Thyroid gland (tissue), 4 donors: Measurements from ENCODE around the gene NUP98. TPM values are rescaled to one million over a fixed set of nuclear protein-coding genes. Genes with fewer than 3 reads are reported as not detected.

Experiments used
- DNase-seq, 2 donors: peaks; one replicate each; pipeline ENCODE4 v3.0.0-alpha.2; 2019
- H3K27ac ChIP-seq, 3 donors: fragments of 200-600 bp; sonication (generic); 1 replicate in 2 of 3; 2 replicates in 1 of 3; pipeline ENCODE4 v1.5.1; 2016 to 2019; ENCODE audit warnings: mild to moderate bottlenecking in 1 of 3, moderate library complexity in 1 of 3
- H3K27me3 ChIP-seq: fragments of 200-600 bp; sonication (generic); one replicate; pipeline ENCODE4 v1.5.1; 2019
- H3K36me3 ChIP-seq, 2 donors: fragments of 200-600 bp; sonication (generic); one replicate each; pipeline ENCODE4 v1.5.1; 2016 to 2019
- H3K4me1 ChIP-seq, 2 donors: fragments of 200-600 bp; sonication (generic); one replicate each; pipeline ENCODE4 v1.5.1; 2017 to 2019
- H3K4me3 ChIP-seq, 3 donors: fragments of 200-600 bp; sonication (generic); replicated peaks in 1 of 3; 1 replicate in 2 of 3; 2 replicates in 1 of 3; pipeline ENCODE4 v1.5.1; 2016; ENCODE audit warnings: mild to moderate bottlenecking in 1 of 3
- H3K9me3 ChIP-seq: fragments of 200-600 bp; sonication (generic); one replicate; pipeline ENCODE4 v1.5.1; 2017
- CTCF ChIP-seq, 6 experiments: fragments of 200-600 bp in 3 of 6; fragments of 450-650 bp in 3 of 6; sonication (generic) in 3 of 6; IDR thresholded peaks; one replicate each; pipeline ENCODE4 v1.5.1; 2016 to 2019; ENCODE audit warnings: antibody characterized with exemption in 6 of 6, mild to moderate bottlenecking in 2 of 6, inconsistent platforms in 1 of 6, moderate library complexity in 1 of 6
- POLR2A ChIP-seq, 2 donors: fragments of 450-650 bp; IDR thresholded peaks; one replicate each; pipeline ENCODE4 v1.6.1; 2017; ENCODE audit warnings: antibody characterized with exemption in 2 of 2, mild to moderate bottlenecking in 2 of 2, moderate library complexity in 1 of 2
- WGBS, 2 donors: methylation state at CpG; one replicate each; pipeline ENCODE4 v1.1.5; 2017; 5-methylcytosine and 5-hydroxymethylcytosine counted together
- intact Hi-C: fragments of 100-400 bp; cut with DNase I; formaldehyde crosslinking; loops from one replicate; pipeline ENCODE4 v1.15.1; 2023
- total RNA-seq, 4 donors: library from RNA; depleted of rRNA; stranded (reverse); fragments of >200 nt; gene quantifications; one replicate each; pipeline ENCODE4 v1.2.3, GENCODE V29; 2016

Gene NUP98
- total RNA-seq, 4 donors from 2014 or later: 117 to 188 (median 160) TPM

GRCh38 chr11:3827434-3828186, 30.3 kb upstream of the NUP98 start:
- H3K4me1 ChIP-seq: peaks cover 0 to 3% of the 10 kb centered on the region in 2 donors
- intact Hi-C loops: no loop called here
- no peak overlapping the region for H3K4me3 ChIP-seq
- H3K9me3 ChIP-seq: no peaks in the 10 kb centered on the region
- 95% methylated on average over 28 of the region's 35 CpGs for WGBS, 2 donors
- no peak overlapping the region for H3K27ac ChIP-seq
- TF ChIP-seq CTCF (IDR thresholded peaks at IDR 0.05) (no peak), POLR2A (IDR thresholded peaks at IDR 0.05) (no peak)
- peaks cover 12 to 17% of the 10 kb centered on the region in 2 donors for H3K36me3 ChIP-seq
- no peak for DNase-seq
- H3K27me3 ChIP-seq: no peaks in the 10 kb centered on the region

GRCh38 chr11:3826721-3827120, 29.4 kb upstream of the NUP98 start:
- no peak for DNase-seq
- Histone ChIP-seq H3K4me1 (no peaks in the 10 kb centered on the region), H3K27me3 (no peaks in the 10 kb centered on the region), H3K9me3 (no peaks in the 10 kb centered on the region), H3K36me3 (peaks cover 12 to 17% of the 10 kb centered on the region in 2 donors), H3K27ac (no peak overlapping the region), H3K4me3 (no peak overlapping the region)
- TF ChIP-seq POLR2A (IDR thresholded peaks at IDR 0.05): no peak
- TF ChIP-seq CTCF (IDR thresholded peaks at IDR 0.05): no peak
- 73 to 91% methylated on average over 3 of the region's 3 CpGs for WGBS, 2 donors
- intact Hi-C loops: no loop called here

GRCh38 chr11:3825473-3826154, 28.3 kb upstream of the NUP98 start:
- intact Hi-C loops: no loop called here
- H3K9me3 ChIP-seq: no peaks in the 10 kb centered on the region
- 75% methylated on average over 8 of the region's 8 CpGs for WGBS, 2 donors
- TF ChIP-seq CTCF (IDR thresholded peaks at IDR 0.05): no peak
- TF ChIP-seq POLR2A (IDR thresholded peaks at IDR 0.05): no peak
- H3K4me3 ChIP-seq: no peak overlapping the region
- no peak for DNase-seq
- H3K27me3 ChIP-seq: no peaks in the 10 kb centered on the region
- no peak overlapping the region for H3K27ac ChIP-seq
- H3K4me1 ChIP-seq: no peaks in the 10 kb centered on the region
- peaks cover 12 to 17% of the 10 kb centered on the region in 2 donors for H3K36me3 ChIP-seq

- Histone ChIP-seq H3K4me1 (no peaks in the 10 kb centered on the region), H3K27ac (no peak overlapping the region), H3K36me3 (peaks cover 12 to 17% of the 10 kb centered on the region in 2 donors), H3K27me3 (no peaks in the 10 kb centered on the region), H3K4me3 (no peak overlapping the region), H3K9me3 (no peaks in the 10 kb centered on the region)
- no peak for TF ChIP-seq POLR2A (IDR thresholded peaks at IDR 0.05)
- TF ChIP-seq CTCF (IDR thresholded peaks at IDR 0.05): peak in 5 of 6 experiments; percentile 7 to 57 (median 43)
- intact Hi-C loops: no loop called here
- WGBS, 2 donors: 74 to 79% methylated on average over 18 of the region's 18 CpGs
- peak in 1 of 2 donors; percentile 40 for DNase-seq
Measured at GRCh38 chr11:3824714-3825472, 27.5 kb upstream of the NUP98 start.
